Neutrophil (primary cell): Measurements from ENCODE around the gene PDZD8.

ENCODE experiments used
- H3K27ac ChIP-seq: fragments of 200-600 bp; sonication (generic); 2 replicates; pipeline ENCODE4 v1.5.1; 2016; ENCODE audit warnings: mild to moderate bottlenecking, moderate library complexity
- H3K27me3 ChIP-seq: fragments of 200-600 bp; sonication (generic); 2 replicates; pipeline ENCODE4 v1.6.0; 2016; ENCODE audit warnings: mild to moderate bottlenecking
- H3K36me3 ChIP-seq: fragments of 200-600 bp; sonication (generic); 2 replicates; pipeline ENCODE4 v1.5.1; 2017
- H3K4me1 ChIP-seq, 2 experiments: fragments of 200-600 bp in 1 of 2; sonication (generic) in 1 of 2; 1 replicate in 1 of 2; 2 replicates in 1 of 2; pipeline versions ENCODE4 v1.5.1 to v1.6.1; 2013 to 2016; ENCODE audit warnings: low read depth in 1 of 2, low read length in 1 of 2, mild to moderate bottlenecking in 1 of 2, moderate library complexity in 1 of 2; ENCODE audit not compliant: control insufficient read depth in 1 of 2, insufficient read depth in 1 of 2
- H3K4me3 ChIP-seq, 2 experiments: fragments of 200-600 bp in 1 of 2; sonication (generic) in 1 of 2; 1 replicate in 1 of 2; 2 replicates in 1 of 2; pipeline ENCODE4 v1.5.1; 2013 to 2016; ENCODE audit warnings: low read depth in 1 of 2, low read length in 1 of 2, mild to moderate bottlenecking in 1 of 2, moderate library complexity in 1 of 2
- H3K9me3 ChIP-seq: fragments of 200-600 bp; sonication (generic); 2 replicates; pipeline ENCODE4 v1.5.1; 2016
- TF ChIP-seq, protein P1 (sequence below): fragments of 200-600 bp; sonication (generic); IDR thresholded peaks from 2 replicates; pipeline ENCODE4 v1.5.1; 2016; ENCODE audit warnings: antibody characterized with exemption

The PDZD8 gene

DNA sequence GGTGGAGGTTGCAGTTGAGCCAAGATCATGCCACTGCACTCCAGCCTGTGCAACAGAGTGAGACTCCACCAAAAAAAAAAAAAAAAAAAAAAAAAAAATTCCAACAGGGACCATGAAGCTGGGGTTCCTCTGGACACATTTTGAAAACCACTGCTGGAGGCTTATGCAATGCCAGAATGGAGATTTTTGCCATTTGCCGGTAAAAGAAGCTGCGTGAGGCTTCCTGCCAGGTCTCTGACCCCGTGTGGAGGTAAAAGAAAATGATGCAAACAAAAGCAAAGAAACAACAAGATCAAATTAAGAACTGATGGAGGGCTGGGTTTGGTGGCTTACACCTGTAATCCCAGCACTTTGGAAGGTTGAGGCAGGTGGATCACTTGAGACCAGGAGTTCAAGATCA, 30.5 kb upstream of the PDZD8 start:
- H3K4me1 ChIP-seq = peaks cover 96 to 97% of the 10 kb centered on the region in 2 experiments
- no peaks in the 10 kb centered on the region for H3K9me3 ChIP-seq
- no peak overlapping the region for H3K4me3 ChIP-seq
- H3K36me3 ChIP-seq = no peaks in the 10 kb centered on the region
- no peaks in the 10 kb centered on the region for H3K27me3 ChIP-seq
- H3K27ac ChIP-seq = peak overlapping the region; percentile 41
- TF ChIP-seq, protein P1, sequence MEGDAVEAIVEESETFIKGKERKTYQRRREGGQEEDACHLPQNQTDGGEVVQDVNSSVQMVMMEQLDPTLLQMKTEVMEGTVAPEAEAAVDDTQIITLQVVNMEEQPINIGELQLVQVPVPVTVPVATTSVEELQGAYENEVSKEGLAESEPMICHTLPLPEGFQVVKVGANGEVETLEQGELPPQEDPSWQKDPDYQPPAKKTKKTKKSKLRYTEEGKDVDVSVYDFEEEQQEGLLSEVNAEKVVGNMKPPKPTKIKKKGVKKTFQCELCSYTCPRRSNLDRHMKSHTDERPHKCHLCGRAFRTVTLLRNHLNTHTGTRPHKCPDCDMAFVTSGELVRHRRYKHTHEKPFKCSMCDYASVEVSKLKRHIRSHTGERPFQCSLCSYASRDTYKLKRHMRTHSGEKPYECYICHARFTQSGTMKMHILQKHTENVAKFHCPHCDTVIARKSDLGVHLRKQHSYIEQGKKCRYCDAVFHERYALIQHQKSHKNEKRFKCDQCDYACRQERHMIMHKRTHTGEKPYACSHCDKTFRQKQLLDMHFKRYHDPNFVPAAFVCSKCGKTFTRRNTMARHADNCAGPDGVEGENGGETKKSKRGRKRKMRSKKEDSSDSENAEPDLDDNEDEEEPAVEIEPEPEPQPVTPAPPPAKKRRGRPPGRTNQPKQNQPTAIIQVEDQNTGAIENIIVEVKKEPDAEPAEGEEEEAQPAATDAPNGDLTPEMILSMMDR = no peak

DNA sequence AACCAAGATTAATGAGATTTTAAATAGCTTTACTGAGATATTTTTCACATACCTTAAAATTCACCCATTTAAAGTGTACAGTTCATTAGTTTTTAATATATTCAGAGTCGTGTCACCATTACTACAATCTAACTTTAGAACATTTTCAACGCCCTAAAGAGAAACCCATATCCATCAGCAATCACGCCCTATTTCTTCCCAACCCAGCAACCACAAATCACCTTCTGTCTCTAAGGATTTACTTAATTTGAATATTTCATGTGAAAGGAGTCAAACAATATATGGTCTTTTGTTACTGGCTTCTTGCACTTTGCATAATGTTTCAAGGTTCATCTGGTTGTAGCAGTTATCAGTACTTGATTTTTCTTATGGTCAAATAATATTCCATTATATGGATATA, 25.1 kb upstream of the PDZD8 start:
- TF ChIP-seq, protein P1 = no peak

DNA sequence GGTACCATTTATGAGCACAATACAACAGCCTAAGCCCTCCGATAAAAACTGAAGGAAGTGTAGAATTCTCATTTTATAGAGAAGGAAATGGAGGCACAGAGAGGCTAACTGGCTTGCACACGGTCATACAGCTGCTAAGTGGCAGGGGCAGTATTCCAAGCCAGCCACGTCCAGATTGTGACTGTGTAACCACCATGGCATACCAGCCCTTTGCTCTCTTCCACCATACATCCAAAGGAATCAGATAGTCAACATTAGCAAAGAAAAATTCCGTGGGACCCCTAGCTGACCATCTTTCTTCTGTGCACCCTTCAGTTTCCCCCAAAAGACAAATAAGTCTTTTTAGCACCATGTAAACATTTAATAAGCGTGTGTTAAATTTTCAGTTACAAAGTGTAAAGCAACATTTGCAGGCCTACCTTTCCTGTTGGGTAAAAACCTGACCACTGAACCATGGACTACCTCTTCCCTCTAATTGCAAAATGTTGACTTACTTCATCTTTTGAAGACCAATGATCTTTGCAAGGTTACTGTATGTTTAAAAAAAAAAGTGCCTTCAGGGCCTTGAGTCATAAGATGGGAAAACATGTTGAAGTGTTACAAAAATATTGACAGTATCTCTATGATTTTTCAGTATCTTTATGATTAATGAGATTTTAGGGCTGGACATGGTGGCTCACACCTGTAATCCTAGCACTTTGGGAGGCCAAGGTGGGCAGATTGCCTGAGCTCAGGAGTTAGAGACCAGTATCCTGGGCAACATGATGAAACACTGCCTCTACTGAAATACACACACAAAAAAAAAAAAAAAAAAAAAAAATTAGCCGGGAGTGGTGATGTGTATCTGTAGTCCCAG, 24.3 kb upstream of the PDZD8 start:
- no peaks in the 10 kb centered on the region for H3K36me3 ChIP-seq
- no peaks in the 10 kb centered on the region for H3K9me3 ChIP-seq
- H3K27me3 ChIP-seq = no peaks in the 10 kb centered on the region
- H3K27ac ChIP-seq = peak overlapping the region; percentile 92
- H3K4me1 ChIP-seq = peaks cover 82 to 93% of the 10 kb centered on the region in 2 experiments
- H3K4me3 ChIP-seq = peak overlapping the region; percentile 46 to 52
- TF ChIP-seq, protein P1 = no peak

More for the DNA sequence above, 25.1 kb upstream of the PDZD8 start:
- H3K4me1 ChIP-seq = peaks cover 90 to 99% of the 10 kb centered on the region in 2 experiments
- H3K4me3 ChIP-seq = peak overlapping the region; percentile 46 to 52
- H3K36me3 ChIP-seq = no peaks in the 10 kb centered on the region
- no peaks in the 10 kb centered on the region for H3K9me3 ChIP-seq
- H3K27me3 ChIP-seq = no peaks in the 10 kb centered on the region
- H3K27ac ChIP-seq = peak overlapping the region; percentile 92

DNA sequence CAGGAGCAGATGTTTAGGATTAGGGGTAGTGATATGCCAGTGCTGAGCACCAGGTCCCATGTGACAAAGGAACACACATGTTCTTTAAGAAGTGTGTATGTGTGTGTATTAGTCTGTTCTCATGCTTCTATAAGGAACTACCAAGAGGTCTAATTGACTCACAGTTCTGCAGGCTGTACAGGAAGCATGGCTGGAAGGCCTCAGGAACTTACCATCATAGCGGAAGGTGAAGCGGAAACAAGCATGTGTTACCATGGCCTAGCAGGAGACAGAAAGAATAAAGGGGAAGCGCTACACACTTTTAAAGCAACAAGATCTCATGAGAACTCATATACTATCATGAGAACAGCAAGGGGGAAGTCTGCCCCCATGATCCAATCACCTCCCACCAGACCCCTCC, 22.8 kb upstream of the PDZD8 start:
- Histone ChIP-seq H3K4me1 (peaks cover 70 to 80% of the 10 kb centered on the region in 2 experiments), H3K9me3 (no peaks in the 10 kb centered on the region), H3K27ac (peak overlapping the region; percentile 92), H3K27me3 (no peaks in the 10 kb centered on the region), H3K4me3 (peak overlapping the region; percentile 39 to 46), H3K36me3 (no peaks in the 10 kb centered on the region)
- TF ChIP-seq, protein P1 = no peak

DNA sequence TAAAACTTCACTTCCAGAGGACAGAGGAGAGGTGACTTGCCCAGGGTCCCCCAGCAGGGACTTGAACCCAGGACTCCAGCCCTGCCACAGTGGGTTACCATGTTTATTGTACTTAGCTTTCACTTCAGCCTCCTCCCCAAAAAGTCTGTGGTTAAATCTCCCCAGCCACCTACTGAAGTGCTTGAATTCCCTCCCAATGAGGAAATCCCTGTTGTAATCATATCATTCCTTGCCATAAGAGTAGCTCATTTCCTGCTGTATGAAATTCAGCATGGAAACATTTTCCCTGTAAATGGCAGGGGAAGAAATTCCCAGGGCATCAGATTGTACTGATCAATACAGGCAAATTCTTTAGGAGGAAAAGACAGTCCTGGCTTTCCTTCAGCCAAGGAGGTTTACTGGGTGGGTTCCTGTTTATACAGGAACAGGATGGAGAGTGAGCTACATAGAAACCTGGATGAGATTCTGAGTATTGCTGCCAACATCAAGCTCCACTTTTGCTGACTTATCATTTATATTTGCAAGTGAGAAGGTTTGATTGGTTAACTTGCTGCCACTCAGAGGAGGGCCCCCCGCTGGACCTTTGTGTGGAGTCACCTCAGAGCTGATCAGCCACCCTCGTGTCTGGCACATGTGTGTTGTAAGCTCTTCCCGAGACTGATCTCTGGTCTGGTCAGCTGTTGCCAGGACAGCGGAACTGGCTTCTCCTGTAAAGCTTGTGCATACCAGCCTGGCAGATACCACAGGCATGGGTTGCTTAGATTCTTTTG, 16.4 kb upstream of the PDZD8 start:
- TF ChIP-seq, protein P1 = no peak
- Histone ChIP-seq H3K27me3 (no peaks in the 10 kb centered on the region), H3K9me3 (no peaks in the 10 kb centered on the region), H3K36me3 (no peaks in the 10 kb centered on the region), H3K27ac (peak overlapping the region; percentile 70), H3K4me1 (peaks cover 49 to 58% of the 10 kb centered on the region in 2 experiments), H3K4me3 (peak overlapping the region in 1 of 2 experiments; percentile 2)
